Epithelial cell of prostate (primary cell): Measurements from ENCODE around the gene CT45A3.
"Not testable (repeated sequence)": the region's sequence is repeated elsewhere in the genome, so short reads cannot be mapped to it uniquely, and the experiment has no call there.

ENCODE experiments used
- DNase-seq: peaks from one replicate; pipeline ENCODE4 v3.0.0-alpha.2; 2011; ENCODE audit warnings: low read depth, low spot score
- H3K27ac ChIP-seq: fragments of 450-650 bp; 2 replicates; pipeline ENCODE4 v1.5.1; 2017; ENCODE audit warnings: mild to moderate bottlenecking

CT45A3 gene, protein sequence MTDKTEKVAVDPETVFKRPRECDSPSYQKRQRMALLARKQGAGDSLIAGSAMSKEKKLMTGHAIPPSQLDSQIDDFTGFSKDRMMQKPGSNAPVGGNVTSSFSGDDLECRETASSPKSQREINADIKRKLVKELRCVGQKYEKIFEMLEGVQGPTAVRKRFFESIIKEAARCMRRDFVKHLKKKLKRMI

DNA sequence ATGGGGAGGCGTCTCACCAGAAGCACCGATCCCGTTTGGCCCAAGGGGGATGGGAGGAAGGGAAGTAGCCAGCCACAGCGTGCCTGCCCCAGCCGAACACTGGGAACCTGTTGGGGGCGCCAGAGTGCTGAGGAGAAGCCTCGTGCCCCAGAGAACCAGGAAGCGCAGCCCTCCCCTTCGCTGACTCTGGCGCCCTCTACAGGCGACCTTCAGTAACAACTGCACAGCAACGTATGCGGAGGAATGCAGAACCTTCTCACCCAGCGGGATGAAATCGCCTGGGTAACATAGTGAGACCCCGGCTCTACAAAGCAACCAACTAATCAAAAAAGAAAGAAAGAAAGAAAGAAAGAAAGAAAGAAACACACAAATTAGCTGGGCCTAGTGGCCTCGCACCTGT lies at the start of gene CT45A3:
Gene CT45A3 (minus strand): TSS at position 101 of the 400 bp plus-strand sequence. CDS start 3,747 bp downstream, outside the sequence.
- not testable (repeated sequence) for DNase-seq, H3K27ac ChIP-seq

DNA sequence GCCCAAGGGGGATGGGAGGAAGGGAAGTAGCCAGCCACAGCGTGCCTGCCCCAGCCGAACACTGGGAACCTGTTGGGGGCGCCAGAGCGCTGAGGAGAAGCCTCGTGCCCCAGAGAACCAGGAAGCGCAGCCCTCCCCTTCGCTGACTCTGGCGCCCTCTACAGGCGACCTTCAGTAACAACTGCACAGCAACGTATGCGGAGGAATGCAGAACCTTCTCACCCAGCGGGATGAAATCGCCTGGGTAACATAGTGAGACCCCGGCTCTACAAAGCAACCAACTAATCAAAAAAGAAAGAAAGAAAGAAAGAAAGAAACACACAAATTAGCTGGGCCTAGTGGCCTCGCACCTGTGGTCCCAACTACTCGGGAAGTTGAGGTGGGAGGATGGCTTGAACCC lies 34.7 kb upstream of the CT45A3 start, which contains the start of gene CT45A6:
Gene CT45A6 (minus strand): TSS at position 101 of the 400 bp plus-strand sequence. CDS start 3,794 bp downstream, outside the sequence.
- H3K27ac ChIP-seq, DNase-seq: not testable (repeated sequence)

DNA sequence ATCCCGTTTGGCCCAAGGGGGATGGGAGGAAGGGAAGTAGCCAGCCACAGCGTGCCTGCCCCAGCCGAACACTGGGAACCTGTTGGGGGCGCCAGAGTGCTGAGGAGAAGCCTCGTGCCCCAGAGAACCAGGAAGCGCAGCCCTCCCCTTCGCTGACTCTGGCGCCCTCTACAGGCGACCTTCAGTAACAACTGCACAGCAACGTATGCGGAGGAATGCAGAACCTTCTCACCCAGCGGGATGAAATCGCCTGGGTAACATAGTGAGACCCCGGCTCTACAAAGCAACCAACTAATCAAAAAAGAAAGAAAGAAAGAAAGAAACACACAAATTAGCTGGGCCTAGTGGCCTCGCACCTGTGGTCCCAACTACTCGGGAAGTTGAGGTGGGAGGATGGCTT lies 17.4 kb upstream of the CT45A3 start, which contains the start of gene CT45A5:
Gene CT45A5 (minus strand): TSS at position 101 of the 400 bp plus-strand sequence. CDS start 3,774 bp downstream, outside the sequence.
- H3K27ac ChIP-seq, DNase-seq: not testable (repeated sequence)

DNA sequence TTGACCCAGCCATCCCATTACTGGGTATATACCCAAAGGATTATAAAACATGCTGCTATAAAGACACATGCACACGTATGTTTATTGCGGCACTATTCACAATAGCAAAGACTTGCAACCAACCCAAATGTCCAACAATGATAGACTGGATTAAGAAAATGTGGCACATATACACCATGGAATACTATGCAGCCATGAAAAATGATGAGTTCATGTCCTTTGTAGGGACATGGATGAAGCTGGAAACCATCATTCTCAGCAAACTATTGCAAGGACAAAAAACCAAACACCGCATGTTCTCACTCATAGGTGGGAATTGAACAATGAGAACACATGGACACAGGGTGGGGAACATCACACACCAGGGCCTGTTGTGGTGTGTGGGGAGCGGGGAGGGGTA lies 23.3 kb downstream of the CT45A3 start:
- DNase-seq, H3K27ac ChIP-seq: not testable (repeated sequence)

DNA sequence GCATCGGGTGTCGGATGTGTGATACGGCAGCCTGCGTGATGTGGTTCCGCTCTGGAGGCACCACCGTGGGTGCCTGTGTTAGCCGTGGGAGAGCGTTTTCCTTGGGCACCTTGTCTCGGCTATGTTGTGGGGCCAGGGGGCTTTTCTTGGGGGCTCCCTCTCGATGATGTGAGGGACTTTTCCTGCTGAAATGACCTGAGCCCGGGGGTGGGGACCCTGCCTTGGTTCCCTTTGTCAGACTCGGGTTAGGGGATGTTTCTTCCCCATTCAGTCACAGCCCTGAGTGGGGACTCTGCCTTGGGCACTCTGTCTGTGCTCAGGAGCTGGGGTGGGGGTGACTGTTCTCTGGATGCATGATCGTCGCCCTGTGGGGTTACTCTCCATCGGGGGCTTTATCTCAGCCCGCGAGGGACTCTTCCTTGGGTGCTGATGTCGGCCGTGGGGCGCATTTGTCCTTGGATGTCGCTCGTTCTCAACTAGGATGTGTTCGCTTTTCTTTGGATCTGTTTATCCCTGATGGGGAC lies 26.7 kb downstream of the CT45A3 start:
- no peak overlapping the region for H3K27ac ChIP-seq
- DNase-seq = no peak

DNA sequence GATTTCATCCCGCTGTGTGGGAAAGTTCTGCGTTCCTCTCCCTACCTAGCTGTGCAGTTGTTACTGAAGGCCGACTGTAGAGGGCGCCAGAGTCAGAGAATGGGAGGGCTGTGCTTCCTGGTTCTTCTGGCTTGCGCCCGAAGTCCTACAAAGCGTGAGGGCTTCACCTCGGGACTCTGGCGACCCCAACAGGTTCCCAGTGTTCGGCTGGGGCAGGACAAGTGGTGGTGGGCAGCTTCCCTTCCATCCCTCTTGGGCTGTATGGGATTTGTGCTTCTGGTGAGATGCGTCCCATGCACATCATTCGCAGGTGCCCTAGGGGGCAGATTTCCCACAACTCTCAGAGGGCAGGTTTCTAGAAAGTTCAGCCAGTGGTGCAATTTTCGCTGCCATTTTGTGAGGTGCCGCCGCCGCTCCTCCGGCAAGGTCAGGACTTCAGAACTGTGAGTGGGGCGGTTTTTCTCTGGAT lies 27.3 kb downstream of the CT45A3 start:
- DNase-seq = no peak
- H3K27ac ChIP-seq = no peak overlapping the region

DNA sequence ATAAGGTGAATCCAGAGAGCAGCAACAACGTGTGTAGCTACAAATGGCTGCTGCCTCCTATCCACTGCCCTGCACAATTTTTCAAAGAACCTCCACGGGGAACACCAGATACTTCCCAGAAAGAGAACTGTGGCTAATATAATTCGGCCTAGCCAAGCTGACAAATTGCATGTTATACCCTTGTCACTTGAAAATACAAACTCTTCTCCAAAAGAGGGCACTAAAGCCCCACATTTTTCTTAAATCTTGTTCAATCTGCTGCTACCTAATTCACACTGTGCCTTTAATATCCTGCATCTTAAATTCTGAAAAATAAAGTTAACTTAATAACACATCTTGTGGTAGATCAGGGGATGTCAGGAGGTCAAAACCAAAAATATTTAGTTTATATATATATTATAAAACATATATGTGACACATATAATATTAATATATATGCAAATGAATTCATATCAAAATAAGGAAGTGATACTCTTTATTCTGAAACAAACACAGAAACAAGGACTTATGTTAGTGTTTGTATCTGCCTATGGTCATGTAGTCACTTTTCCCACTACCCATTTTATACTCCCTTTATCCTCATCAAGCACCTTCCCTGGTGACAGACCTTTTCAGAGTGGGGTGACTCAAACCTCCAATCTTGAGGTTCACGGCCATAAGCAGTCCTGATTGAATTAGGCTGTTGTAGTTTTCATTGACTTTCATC lies 30.5 kb downstream of the CT45A3 start:
- no peak for DNase-seq
- H3K27ac ChIP-seq = no peak overlapping the region

DNA sequence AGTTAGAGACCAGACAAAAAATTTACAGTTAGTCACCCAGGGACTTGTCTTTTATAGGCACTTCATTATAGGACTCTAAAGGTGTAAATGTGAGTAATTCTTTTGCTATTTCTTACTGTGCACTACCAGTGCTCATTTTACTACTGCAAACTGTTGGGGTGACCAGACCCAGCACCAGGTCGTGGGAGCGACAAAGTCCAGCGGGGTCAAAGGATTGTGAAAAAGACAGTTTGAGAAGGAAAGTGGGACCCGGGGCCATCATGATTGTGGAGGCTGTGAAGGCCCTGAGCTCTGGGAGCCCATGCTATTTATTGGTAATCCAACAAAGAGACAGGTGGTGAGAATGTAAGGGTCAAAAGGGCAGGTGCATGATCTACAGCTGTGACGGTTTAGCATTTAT lies 33.3 kb downstream of the CT45A3 start:
- not testable (repeated sequence) for H3K27ac ChIP-seq, DNase-seq

DNA sequence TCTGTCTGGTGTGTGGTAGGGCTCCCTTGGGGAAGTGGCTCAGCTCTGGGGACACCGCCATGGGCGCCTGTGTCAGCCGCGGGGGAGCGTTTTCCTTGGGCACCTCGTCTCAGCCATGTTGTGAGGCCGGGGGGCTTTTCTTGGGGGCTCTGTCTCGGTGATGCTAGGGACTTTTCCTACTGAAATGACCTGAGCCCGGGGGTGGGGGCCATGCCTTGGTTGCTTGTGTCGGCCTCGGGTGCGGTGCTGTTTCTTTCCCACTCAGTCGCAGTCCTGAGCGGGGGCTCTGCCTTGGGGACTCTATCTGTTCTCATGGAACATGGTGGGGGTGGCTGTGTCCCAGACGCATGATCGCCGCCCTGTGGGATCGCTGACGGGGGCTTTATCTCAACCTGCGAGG lies 54.2 kb downstream of the CT45A3 start:
- DNase-seq = no peak
- H3K27ac ChIP-seq = no peak overlapping the region

DNA sequence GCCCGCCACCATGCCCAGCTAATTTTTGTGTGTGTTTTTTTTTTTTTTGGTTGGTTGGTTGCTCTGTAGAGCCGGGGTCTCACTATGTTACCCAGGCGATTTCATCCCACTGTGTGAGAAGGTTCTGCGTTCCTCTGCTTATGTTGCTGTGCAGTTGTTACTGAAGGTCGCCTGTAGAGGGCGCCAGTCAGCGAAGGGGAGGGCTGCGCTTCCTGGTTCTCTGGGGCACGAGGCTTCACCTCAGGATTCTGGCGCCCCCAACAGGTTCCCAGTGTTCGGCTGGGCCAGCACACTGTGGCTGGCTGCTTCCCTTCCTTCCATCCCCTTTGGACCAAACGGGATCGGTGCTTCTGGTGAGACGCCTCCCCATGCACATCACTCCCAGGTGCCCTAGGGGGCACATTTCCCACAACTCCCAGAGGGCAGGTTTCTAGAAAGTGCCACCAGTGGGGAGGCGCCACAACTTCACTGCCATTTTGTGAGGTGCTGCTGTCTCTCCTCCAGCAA lies 54.8 kb downstream of the CT45A3 start, which contains the start of gene CT45A1:
Gene CT45A1 (plus strand): TSS at position 457 of the 507 bp plus-strand sequence. CDS start 5,302 bp downstream, outside the sequence.
- not testable (repeated sequence) for H3K27ac ChIP-seq, DNase-seq
